Suprapubic skin (tissue), 4 donors: ENCODE results near the gene INAVA. TPM values are rescaled to one million over a fixed set of nuclear protein-coding genes. Genes with fewer than 3 reads are reported as not detected.

Source experiments
- DNase-seq, 2 donors: peaks; one replicate each; pipeline ENCODE4 v3.0.0-alpha.2; 2019; ENCODE audit warnings: low spot score in 2 of 2
- H3K27ac ChIP-seq: fragments of 200-600 bp; sonication (generic); one replicate; pipeline ENCODE4 v1.5.1; 2019
- H3K27me3 ChIP-seq: fragments of 200-600 bp; sonication (generic); one replicate; pipeline ENCODE4 v1.5.1; 2019
- H3K36me3 ChIP-seq: fragments of 200-600 bp; sonication (generic); one replicate; pipeline ENCODE4 v1.5.1; 2019
- H3K4me1 ChIP-seq: fragments of 200-600 bp; sonication (generic); one replicate; pipeline ENCODE4 v1.5.1; 2019
- H3K4me3 ChIP-seq: fragments of 200-600 bp; sonication (generic); one replicate; pipeline ENCODE4 v1.5.1; 2019; ENCODE audit warnings: mild to moderate bottlenecking
- H3K9me3 ChIP-seq: fragments of 200-600 bp; sonication (generic); one replicate; pipeline ENCODE4 v1.5.1; 2019
- EP300 ChIP-seq: sonication (generic); formaldehyde crosslinking; IDR thresholded peaks from one replicate; pipeline ENCODE4 v1.6.1; 2017; ENCODE audit warnings: antibody characterized with exemption
- POLR2A ChIP-seq, 2 donors: fragments of 450-650 bp; IDR thresholded peaks; one replicate each; pipeline ENCODE4 v1.6.1; 2017; ENCODE audit warnings: antibody characterized with exemption in 2 of 2, mild to moderate bottlenecking in 2 of 2, moderate library complexity in 2 of 2
- POLR2AphosphoS5 ChIP-seq, 3 donors: sonication (generic); formaldehyde crosslinking; IDR thresholded peaks; one replicate each; pipeline ENCODE4 v1.6.1; 2017; ENCODE audit warnings: antibody characterized with exemption in 3 of 3
- WGBS: methylation state at CpG from one replicate; pipeline ENCODE4 v1.1.5; 2018; 5-methylcytosine and 5-hydroxymethylcytosine counted together
- total RNA-seq, 4 donors: library from RNA; depleted of rRNA; stranded (reverse); fragments of >200 nt; gene quantifications; one replicate each; pipeline ENCODE4 v1.1.0, GENCODE V29; 2016
- TF ChIP-seq, protein P1 (sequence below), 2 donors: fragments of 200-600 bp in 1 of 2; fragments of 450-650 bp in 1 of 2; sonication (generic) in 1 of 2; IDR thresholded peaks; one replicate each; pipeline ENCODE4 v1.5.1; 2016 to 2019; ENCODE audit warnings: antibody characterized with exemption in 2 of 2, mild to moderate bottlenecking in 1 of 2, moderate library complexity in 1 of 2

Gene INAVA
- total RNA-seq, 4 donors from 2014 or later = 110 to 137 (median 117) TPM

GRCh38 chr1:200866521-200866920, 28.2 kb upstream of the INAVA start:
- WGBS = 21% methylated on average over 5 of the region's 5 CpGs
- H3K27ac ChIP-seq = no peak overlapping the region
- H3K4me3 ChIP-seq = no peak overlapping the region
- no peaks in the 10 kb centered on the region for H3K9me3 ChIP-seq
- H3K36me3 ChIP-seq = peaks cover 17% of the 10 kb centered on the region
- DNase-seq = no peak
- TF ChIP-seq, protein P1, sequence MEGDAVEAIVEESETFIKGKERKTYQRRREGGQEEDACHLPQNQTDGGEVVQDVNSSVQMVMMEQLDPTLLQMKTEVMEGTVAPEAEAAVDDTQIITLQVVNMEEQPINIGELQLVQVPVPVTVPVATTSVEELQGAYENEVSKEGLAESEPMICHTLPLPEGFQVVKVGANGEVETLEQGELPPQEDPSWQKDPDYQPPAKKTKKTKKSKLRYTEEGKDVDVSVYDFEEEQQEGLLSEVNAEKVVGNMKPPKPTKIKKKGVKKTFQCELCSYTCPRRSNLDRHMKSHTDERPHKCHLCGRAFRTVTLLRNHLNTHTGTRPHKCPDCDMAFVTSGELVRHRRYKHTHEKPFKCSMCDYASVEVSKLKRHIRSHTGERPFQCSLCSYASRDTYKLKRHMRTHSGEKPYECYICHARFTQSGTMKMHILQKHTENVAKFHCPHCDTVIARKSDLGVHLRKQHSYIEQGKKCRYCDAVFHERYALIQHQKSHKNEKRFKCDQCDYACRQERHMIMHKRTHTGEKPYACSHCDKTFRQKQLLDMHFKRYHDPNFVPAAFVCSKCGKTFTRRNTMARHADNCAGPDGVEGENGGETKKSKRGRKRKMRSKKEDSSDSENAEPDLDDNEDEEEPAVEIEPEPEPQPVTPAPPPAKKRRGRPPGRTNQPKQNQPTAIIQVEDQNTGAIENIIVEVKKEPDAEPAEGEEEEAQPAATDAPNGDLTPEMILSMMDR (IDR thresholded peaks at IDR 0.05) = no peak
- TF ChIP-seq EP300 = no peak
- no peak for TF ChIP-seq POLR2A (IDR thresholded peaks at IDR 0.05)
- no peak for TF ChIP-seq POLR2AphosphoS5 (IDR thresholded peaks at IDR 0.05)
- no peaks in the 10 kb centered on the region for H3K4me1 ChIP-seq
- peaks cover 18% of the 10 kb centered on the region for H3K27me3 ChIP-seq

- H3K4me3 ChIP-seq = no peak overlapping the region
- whole genome bisulfite sequencing = 60% methylated on average over 11 of the region's 11 CpGs
These were observed 27.5 kb upstream of the INAVA start for GRCh38 chr1:200867018-200867811.

GRCh38 chr1:200869376-200869752, 25.3 kb upstream of the INAVA start:
- no peak for TF ChIP-seq POLR2AphosphoS5 (IDR thresholded peaks at IDR 0.05)
- TF ChIP-seq EP300 = no peak
- TF ChIP-seq, protein P1 (IDR thresholded peaks at IDR 0.05) = no peak
- TF ChIP-seq POLR2A (IDR thresholded peaks at IDR 0.05) = no peak
- Histone ChIP-seq H3K27ac (no peak overlapping the region), H3K27me3 (peaks cover 46% of the 10 kb centered on the region), H3K36me3 (peaks cover 4% of the 10 kb centered on the region), H3K4me1 (peaks cover 14% of the 10 kb centered on the region), H3K9me3 (no peaks in the 10 kb centered on the region), H3K4me3 (no peak overlapping the region)
- DNase-seq = no peak
- WGBS = 84% methylated on average over 5 of the region's 5 CpGs

More at GRCh38 chr1:200867018-200867811, 27.5 kb upstream of the INAVA start:
- TF ChIP-seq POLR2A (IDR thresholded peaks at IDR 0.05) = no peak
- no peak for TF ChIP-seq EP300
- TF ChIP-seq, protein P1 (IDR thresholded peaks at IDR 0.05) = no peak
- no peak for TF ChIP-seq POLR2AphosphoS5 (IDR thresholded peaks at IDR 0.05)
- DNase-seq = no peak
- peaks cover 17% of the 10 kb centered on the region for H3K36me3 ChIP-seq
- no peaks in the 10 kb centered on the region for H3K4me1 ChIP-seq
- H3K9me3 ChIP-seq = no peaks in the 10 kb centered on the region
- peaks cover 25% of the 10 kb centered on the region for H3K27me3 ChIP-seq
- H3K27ac ChIP-seq = no peak overlapping the region

DNA sequence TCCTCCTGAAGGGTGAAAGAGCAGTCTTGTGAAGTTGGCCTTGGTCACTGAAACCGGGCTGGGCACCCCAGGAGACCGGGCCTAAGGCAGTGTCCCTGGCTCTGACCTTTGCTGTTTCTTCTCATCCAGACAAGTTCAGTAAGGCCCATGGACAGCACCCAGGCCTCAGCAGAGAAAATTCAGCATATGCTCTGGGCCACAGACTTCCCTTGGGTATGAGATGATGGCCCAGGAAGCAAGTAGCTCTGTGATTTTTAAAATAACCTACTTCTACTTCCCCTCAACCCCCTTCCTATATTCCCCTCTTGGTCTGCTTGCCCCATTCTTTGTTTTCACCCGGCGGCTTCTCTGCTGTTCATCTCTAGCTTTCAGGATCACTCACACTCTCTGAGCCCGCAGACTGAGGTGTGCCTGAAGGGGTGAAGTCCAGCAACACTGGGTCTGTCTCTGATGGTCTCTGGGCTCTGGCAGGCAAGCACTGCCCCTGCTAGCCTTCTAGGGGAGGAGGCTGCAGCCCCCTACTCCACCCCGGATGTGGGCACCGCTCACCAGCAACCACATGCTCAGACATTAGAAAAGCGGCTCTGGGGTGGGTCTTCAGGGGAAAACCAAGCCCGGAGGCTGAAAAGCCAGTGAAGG, 24.8 kb upstream of the INAVA start:
- peaks cover 47% of the 10 kb centered on the region for H3K27me3 ChIP-seq
- H3K36me3 ChIP-seq = peaks cover 4% of the 10 kb centered on the region
- no peak overlapping the region for H3K4me3 ChIP-seq
- no peak for TF ChIP-seq EP300
- TF ChIP-seq POLR2A (IDR thresholded peaks at IDR 0.05) = no peak
- TF ChIP-seq POLR2AphosphoS5 (IDR thresholded peaks at IDR 0.05) = no peak
- TF ChIP-seq, protein P1 (IDR thresholded peaks at IDR 0.05) = no peak
- H3K27ac ChIP-seq = no peak overlapping the region
- 81% methylated on average over 9 of the region's 9 CpGs for WGBS
- H3K4me1 ChIP-seq = peaks cover 14% of the 10 kb centered on the region
- no peaks in the 10 kb centered on the region for H3K9me3 ChIP-seq
- no peak for DNase-seq

- peaks cover 14% of the 10 kb centered on the region for H3K4me1 ChIP-seq
- no peaks in the 10 kb centered on the region for H3K36me3 ChIP-seq
- H3K27me3 ChIP-seq = peaks cover 63% of the 10 kb centered on the region
- H3K4me3 ChIP-seq = peak within 1 kb of the TSS; percentile 42
- 100% methylated on average over 7 of the region's 23 CpGs for WGBS
- no peaks in the 10 kb centered on the region for H3K9me3 ChIP-seq
- DNase-seq = no peak
- no peak within 1 kb of the TSS for H3K27ac ChIP-seq
- TF ChIP-seq POLR2AphosphoS5 (IDR thresholded peaks at IDR 0.05) = no peak
- TF ChIP-seq, protein P1 (IDR thresholded peaks at IDR 0.05) = no peak
- TF ChIP-seq POLR2A (IDR thresholded peaks at IDR 0.05) = no peak
- no peak for TF ChIP-seq EP300
These were observed 22.1 kb upstream of the INAVA start, which contains the start of gene GPR25 for GRCh38 chr1:200872446-200873115. TSS of gene GPR25 (plus strand) at chr1:200872981. CDS start at chr1:200873038, 57 bp downstream.
